HS-5 (cell line): ENCODE measurements around the gene CD160.
"Not testable (repeated sequence)": the region's sequence is repeated elsewhere in the genome, so short reads cannot be mapped to it uniquely, and the experiment has no call there.

Experiments used
- DNase-seq: peaks from one replicate; pipeline ENCODE4 v3.0.0-alpha.2; 2012; ENCODE audit warnings: low read depth

Gene CD160

DNA sequence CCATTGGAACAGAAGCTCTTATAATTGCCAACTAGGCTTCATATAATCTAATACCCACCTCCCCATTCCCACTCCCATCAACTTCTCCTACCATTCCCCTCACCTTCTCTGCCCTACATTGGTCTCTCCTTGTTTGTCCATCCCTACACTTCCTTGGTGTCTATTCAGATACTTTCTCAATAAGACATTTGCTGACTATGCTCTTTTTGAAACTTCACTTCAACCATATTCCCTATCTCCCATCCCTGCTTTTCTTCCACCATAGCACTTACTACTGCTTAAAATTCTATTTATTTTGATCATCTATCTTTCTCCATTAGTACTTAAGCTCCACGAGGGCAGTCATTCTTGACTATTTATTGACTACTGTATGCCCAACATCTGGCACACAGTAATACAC is 40.4 kb downstream of the CD160 start:
- DNase-seq = no peak

DNA sequence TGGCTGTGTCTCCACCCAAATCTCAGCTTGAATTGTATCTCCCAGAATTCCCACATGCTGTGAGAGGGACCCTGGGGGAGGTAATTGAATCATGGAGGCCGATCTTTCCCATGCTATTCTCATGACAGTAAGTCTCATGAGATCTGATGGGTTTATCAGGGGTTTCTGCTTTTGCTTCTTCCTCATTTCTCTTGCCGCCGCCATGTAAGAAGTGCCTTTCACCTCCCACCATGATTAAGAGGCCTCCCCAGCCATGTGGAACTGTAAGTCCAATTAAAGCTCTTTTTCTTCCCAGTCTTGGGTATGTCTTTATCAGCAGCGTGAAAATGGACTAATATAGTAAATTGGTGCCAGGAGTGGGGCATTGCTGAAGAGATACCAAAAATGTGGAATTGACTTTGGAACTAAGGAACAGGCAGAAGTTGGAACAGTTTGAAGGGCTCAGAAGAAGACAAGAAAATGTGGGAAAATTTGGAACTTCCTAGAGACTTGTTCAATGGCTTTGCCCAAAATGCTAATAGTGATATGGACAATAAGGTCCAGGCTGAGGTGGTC is 41.2 kb downstream of the CD160 start:
- DNase-seq = not testable (repeated sequence)

DNA sequence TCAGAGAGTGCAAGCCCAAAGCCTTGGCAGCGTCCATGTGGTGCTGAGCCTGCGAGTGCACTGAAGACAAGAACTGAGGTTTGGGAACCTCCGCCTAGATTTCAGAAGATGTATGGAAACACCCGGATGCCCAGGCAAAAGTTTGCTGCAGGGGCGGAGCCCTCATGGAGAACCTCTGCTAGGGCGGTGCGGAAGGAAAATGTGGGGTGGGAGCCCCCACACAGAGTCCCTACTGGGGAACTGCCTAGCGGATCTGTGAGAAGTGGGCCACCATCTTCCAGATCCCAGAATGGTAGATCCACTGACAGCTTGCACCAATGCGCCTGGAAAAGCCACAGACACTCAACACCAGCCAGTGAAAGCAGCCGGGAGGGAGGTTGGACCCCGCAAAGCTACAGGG is 42.2 kb downstream of the CD160 start:
- DNase-seq = not testable (repeated sequence)

DNA sequence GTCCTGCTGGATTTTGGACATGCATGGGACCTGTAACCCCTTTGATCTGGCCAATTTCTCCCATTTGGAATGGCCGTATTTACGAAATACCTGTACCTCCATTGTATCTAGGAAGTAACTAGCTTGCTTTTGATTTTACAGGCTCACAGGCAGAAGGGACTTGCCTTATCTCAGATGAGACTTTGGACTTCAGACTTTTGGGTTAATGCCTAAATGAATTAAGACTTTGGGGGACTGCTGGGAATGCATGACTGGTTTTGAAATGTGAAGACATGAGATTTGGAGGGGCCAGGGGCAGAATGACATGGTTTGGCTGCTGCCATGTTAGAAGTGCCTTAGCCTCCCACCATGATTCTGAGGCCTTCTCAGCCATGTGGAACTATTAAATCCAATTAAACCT is 42.7 kb downstream of the CD160 start:
- DNase-seq = not testable (repeated sequence)

DNA sequence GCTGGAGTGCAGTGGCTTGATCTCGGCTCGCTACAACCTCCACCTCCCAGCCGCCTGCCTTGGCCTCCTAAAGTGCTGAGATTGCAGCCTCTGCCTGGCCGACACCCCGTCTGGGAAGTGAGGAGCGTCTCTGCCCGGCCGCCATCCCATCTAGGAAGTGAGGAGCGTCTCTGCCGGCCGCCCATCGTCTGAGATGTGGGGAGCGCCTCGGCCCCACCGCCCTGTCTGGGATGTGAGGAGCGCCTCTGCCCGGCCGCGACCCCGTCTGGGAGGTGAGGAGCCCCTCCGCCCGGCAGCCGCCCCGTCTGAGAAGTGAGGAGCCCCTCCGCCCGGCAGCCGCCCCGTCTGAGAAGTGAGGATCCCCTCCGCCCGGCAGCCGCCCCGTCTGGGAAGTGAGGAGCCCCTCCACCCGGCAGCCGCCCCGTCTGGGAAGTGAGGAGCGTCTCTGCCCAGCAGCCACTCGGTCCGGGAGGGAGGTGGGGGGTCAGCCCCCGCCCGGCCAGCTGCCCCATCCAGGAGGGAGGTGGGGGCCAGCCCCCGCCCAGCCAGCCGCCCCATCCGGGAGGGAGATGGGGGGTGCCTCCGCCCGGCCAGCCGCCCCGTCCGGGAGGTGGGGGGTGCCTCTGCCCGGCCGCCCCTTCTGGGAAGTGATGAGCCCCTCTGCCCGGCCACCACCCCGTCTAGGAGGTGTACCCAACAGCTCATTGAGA is 45.1 kb downstream of the CD160 start:
- not testable (repeated sequence) for DNase-seq

DNA sequence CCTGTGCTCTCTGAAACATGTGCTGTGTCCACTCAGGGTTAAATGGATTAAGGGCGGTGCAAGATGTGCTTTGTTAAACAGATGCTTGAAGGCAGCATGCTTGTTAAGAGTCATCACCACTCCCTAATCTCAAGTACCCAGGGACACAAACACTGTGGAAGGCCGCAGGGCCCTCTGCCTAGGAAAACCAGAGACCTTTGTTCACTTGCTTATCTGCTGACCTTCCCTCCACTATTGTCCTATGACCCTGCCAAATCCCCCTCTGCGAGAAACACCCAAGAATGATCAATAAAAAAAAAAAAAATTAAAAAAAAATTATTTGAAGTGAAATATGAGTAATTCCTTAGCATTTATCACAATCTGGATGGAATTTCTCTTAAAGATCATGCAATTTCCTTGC is 45.8 kb downstream of the CD160 start:
- not testable (repeated sequence) for DNase-seq

DNA sequence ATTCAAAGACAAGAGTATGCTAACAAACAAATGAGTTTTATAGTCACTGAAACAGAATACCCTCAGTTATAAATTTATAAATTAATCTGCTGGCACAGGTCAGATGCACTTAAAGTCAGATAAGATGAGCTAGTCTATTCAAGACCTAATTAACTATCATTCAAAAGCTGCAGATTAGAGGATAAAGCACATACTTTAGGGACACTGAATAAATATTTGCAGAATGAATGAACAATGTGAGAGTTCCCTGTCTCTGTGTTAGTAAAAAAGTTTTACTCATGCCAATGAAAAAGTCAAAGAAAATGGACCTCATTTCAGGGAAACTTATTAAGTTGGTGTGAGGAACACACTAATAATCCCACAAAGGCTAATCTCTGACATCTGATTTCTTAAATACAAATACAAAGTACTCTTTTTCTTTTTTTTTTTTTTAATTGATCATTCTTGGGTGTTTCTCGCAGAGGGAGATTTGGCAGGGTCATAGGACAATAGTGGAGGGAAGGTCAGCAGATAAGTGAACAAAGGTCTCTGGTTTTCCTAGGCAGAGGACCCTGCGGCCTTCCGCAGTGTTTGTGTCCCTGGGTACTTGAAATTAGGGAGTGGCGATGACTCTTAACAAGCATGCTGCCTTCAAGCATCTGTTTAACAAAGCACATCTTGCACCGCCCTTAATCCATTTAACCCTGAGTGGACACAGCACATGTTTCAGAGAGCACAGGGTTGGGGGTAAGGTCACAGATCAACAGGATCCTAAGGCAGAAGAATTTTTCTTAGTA is 46.5 kb downstream of the CD160 start:
- DNase-seq = not testable (repeated sequence)

DNA sequence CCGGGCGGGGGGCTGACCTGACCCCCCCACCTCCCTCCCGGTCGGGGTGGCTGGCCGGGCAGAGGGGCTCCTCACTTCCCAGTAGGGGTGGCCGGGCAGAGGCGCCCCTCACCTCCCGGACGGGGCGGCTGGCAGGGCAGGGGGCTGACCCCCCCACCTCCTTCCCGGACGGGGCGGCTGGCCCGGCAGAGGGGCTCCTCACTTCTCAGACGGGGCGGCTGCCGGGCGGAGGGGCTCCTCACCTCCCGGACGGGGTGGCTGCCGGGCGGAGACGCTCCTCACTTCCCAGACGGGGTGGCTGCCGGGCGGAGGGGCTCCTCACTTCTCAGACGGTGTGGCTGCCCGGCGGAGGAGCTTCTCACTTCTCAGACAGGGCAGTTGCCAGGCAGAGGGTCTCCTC is 47.6 kb downstream of the CD160 start:
- not testable (repeated sequence) for DNase-seq

DNA sequence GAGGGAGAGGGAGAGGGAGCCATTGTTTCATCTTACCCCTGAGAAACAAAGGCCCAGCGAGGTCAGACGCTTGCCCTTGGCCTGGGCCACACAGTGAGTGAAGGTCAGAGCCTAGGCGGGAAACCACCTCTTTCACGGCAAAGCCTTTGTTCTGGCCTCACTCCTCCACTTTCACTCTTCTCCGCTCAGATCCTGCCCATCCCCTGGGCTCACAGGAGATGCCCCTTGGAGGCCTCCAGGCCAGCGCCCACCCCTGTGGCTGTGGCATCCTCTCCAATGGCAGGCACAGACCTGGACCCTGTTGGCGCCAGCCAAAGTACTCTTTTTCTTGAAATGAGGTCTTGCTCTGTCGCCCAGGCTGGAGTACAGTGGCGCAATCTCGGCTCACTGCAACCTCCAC is 48.7 kb downstream of the CD160 start:
- not testable (repeated sequence) for DNase-seq

DNA sequence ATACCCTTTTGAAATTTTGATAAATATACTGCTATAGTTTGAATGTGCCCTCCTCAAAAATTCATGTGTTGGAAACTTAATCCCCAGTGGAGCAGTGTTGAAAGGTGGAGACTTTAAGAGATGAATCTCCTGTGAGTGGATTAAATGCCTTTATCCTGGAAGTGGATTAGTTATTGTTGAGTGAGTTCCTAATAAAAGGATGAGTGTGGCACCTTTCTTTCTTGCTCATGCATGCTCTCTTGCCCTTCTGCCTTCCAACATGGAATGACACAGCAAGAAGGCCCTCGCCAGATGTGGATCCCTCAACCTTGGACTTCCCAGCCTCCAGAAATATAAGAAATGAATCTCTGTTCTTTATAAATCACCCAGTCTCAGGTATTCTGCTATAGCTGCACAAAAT is 51.8 kb downstream of the CD160 start:
- DNase-seq = no peak

DNA sequence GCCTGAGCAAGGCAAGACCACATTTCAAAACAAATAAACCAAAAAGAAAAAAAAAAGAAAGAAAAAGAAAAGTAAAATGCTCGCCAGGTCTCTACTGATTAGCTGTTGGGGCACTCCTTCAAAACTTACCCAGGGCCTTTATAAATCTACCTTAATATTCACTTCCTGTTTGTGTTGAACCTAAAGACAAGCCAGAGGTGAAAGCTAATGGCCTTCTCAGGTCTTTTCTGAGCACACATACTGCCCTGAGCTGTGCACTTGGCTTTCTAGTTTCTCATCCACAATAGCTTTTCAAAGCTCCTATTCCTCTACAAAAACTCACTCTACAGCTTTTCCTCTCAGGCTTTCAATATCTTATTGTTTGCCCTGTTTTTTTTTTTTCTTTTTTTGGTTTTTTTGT is 54.1 kb downstream of the CD160 start:
- no peak for DNase-seq

DNA sequence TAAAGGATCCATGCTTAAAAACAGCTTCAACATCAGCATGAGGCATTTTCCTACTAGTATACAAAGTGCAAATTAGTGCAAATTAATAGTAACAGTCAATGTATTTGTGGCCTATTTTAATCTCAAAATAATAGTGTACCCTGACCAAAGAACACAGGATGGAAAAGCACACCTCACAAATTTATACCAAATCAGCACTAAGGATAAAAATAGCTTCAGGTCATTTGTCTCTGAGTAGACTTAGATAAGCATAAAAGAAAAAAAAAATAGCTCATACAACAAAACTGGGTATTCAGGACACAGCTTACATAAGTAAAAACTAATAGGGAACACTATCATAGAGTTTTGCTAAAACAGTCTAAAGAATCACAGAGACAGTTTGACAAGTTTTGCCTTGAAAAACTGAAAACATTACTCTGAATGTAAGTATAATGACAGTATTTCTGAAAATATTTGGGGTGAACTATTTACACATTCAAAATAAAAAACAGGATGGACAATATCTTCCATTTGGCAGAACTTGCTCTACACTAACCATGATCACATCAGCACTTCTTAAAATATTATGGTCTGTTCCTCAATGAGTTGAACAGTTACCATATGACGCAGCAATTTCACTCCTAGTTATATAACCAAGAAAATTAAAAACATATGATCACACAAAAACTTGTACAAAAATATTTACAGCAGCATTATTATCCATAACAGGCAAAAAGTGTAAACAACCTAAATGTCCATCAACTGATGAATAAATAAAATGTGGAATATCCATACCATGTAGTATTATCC is 58.3 kb downstream of the CD160 start:
- no peak for DNase-seq

DNA sequence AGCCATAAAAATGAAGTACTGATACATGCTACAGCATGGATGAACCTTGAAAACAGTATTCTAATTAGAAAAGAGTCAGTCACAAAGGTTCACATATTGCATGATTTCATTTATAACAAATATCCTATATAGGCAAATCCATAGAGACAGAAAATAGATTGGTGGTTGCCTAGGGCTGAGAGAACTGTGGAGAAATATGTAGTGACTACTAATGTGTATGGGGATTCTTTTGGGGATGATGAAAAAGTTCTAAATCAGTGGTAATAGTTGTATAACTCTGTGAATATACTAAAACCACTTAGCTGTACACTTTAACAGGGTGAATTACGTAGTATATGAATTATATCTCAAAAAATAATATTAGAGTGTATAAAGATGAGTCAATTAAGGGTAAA is 58.8 kb downstream of the CD160 start:
- no peak for DNase-seq

DNA sequence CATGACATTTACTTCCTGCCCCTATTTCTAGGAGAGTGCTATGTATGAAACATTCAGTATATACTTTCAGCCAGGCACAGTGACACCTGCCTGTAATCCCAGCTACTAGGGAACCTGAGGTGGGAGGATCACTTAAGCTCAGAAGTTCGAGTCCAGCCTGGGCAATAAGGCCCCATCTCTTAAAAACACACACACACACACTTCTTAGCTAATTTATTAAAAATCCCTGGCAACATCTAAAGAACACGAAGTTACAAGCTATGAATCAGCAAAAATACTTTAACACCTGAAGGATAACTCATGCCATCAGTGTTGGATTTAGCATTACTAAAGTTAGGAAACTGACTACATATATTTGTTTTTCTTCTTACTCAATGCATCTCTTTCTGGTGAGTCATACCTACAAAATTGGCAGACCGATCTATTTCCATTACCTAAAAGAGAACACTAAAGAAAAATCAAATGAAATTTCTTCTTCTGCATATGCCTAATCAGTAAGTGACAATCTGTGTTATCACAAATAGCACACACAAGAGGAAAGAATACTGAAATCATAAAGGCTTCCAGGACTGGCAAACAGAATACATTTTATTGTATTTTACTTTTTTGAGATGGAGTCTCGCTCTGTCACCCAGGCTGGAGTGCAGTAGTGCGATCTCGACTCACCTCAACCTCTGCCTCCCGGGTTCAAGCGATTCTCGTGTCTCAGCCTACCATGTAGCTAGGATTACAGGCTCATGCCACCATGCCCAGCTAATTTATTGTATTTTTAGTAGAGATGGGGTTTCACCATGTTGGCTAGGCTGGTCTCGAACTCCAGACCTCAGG is 63.2 kb downstream of the CD160 start:
- peak; percentile 89 for DNase-seq

DNA sequence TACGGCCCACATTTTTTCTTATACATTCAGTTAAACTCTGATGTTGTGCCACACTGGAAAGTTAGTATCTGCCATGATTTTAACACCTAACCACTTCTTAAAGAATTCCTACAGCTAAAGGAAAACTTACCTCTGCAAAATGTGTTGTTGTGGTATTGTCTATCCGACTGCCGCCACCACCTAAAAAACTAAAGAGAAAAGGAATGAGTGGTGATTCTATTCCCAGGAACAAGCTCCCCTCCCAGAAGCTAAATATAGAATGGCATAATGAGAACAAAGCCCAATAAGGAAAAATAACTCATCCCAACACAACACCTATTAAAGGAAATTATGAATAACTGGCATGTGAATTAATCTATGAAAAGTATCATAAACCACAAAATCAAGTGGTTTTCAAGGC is 65.1 kb downstream of the CD160 start:
- DNase-seq = no peak

DNA sequence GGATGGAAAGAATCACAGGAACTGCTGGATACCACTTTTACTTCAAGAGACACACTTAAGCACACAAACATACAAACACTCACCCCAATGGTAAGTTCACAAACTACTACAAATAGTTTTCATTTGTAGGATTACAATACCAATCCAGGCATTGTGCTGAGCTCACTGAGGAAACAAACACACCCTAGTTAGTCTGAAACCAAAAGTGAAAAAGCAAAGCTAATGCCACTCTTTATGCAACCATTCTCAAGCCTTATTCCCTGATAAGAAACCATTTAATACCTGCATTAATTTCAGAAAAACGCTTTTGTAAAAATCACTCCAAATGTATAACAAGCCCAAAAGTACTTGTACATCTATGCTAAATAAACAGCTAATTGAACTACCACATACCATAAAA is 66.2 kb downstream of the CD160 start:
- DNase-seq = no peak

DNA sequence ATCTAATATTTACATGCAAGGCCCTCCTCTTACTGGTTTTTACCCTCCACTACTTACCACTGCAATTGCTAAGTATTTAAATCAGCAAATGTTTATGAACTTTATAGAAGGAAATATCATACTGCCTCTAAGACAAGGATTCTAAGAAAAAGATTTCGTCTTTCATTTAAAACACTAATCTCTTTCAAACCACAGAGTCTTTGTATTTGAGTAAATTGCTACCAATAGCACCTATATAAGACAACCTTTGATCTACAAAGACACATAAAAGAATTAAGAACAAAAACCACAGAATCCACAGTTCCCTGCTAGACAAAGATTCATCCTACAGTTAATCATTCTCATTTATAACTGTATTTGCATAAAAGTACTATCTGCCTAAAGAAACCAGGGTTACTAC is 67.0 kb downstream of the CD160 start:
- DNase-seq = no peak

DNA sequence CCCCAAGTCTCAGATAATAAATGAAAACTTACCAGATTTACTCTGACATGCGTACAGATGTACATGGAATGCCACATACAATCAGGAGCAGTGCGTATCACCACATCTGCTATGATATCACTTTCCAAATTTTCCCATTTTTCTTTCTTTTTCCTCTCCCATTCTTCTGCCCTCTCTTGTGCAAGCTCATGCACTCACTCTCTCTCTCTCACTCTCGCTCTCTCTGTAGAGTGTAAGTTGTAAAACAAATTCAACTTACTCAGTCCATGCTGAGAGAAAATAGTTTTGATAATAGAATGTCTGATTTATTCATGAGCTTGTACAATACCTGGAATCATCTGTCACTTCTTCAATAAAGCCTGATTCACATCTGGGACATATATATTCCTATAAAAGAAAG is 69.3 kb downstream of the CD160 start:
- DNase-seq = no peak
